ENCODE data around the gene INAVA. TPM values are rescaled to one million over a fixed set of nuclear protein-coding genes. Genes with fewer than 3 reads are reported as not detected.
A peak's percentile ranks its signal among the peaks of the same experiment; 100 is the strongest.

Gene INAVA
- total and polyA plus RNA-seq, 2 experiments from 2014 or later, result 51.0 to 79.7 TPM

GRCh38 chr1:200895801-200896530, 1.3 kb downstream of the INAVA start:
- Histone ChIP-seq H3K4me1 (ENCODE audit: insufficient read depth) (peaks cover 41% of the 10 kb centered on the region), H3K9me2 (replicated peaks; ENCODE audit: insufficient read depth) (no peaks in the 10 kb centered on the region), H3K4me2 (peak overlapping the region; percentile 89), H2AFZ (no peak overlapping the region), H3K36me3 (replicated peaks; ENCODE audit: insufficient read depth, low read depth) (no peaks in the 10 kb centered on the region), H3K79me2 (peaks cover 59% of the 10 kb centered on the region), H3K27me3 (no peaks in the 10 kb centered on the region), H3K4me3 (peak overlapping the region; percentile 44), H4K20me1 (ENCODE audit: insufficient read depth, poor library complexity, severe bottlenecking) (peaks cover 10% of the 10 kb centered on the region), H3K9me3 (ENCODE audit: low read depth) (no peaks in the 10 kb centered on the region), H3K27ac (peak overlapping the region; percentile 100)
- TF ChIP-seq EZH2phosphoT487 (IDR thresholded peaks at IDR 0.05; ENCODE audit: low read depth, severe bottlenecking, unreplicated experiment) (no peak), EZH2 (IDR thresholded peaks at IDR 0.05; ENCODE audit: borderline replicate concordance) (no peak)
- TF ChIP-seq, protein P1, sequence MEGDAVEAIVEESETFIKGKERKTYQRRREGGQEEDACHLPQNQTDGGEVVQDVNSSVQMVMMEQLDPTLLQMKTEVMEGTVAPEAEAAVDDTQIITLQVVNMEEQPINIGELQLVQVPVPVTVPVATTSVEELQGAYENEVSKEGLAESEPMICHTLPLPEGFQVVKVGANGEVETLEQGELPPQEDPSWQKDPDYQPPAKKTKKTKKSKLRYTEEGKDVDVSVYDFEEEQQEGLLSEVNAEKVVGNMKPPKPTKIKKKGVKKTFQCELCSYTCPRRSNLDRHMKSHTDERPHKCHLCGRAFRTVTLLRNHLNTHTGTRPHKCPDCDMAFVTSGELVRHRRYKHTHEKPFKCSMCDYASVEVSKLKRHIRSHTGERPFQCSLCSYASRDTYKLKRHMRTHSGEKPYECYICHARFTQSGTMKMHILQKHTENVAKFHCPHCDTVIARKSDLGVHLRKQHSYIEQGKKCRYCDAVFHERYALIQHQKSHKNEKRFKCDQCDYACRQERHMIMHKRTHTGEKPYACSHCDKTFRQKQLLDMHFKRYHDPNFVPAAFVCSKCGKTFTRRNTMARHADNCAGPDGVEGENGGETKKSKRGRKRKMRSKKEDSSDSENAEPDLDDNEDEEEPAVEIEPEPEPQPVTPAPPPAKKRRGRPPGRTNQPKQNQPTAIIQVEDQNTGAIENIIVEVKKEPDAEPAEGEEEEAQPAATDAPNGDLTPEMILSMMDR (IDR thresholded peaks at IDR 0.05; ENCODE audit: poor library complexity), result no peak
- WGBS (ENCODE audit: low lambda C conversion rate, missing lambda C conversion rate), result 58% methylated on average over 8 of the region's 9 CpGs
- DNase-seq (ENCODE audit: low spot score), result peak; percentile 62

- DNase-seq (ENCODE audit: low spot score), result peak; percentile 92
- H4K20me1 ChIP-seq (ENCODE audit: insufficient read depth, poor library complexity, severe bottlenecking), result peaks cover 10% of the 10 kb centered on the region
- no peaks in the 10 kb centered on the region for H3K36me3 ChIP-seq (replicated peaks; ENCODE audit: insufficient read depth, low read depth)
- no peaks in the 10 kb centered on the region for H3K9me2 ChIP-seq (replicated peaks; ENCODE audit: insufficient read depth)
- 32% methylated on average over 9 of the region's 10 CpGs for WGBS (ENCODE audit: low lambda C conversion rate, missing lambda C conversion rate)
- peaks cover 59% of the 10 kb centered on the region for H3K79me2 ChIP-seq
- no peak overlapping the region for H3K4me3 ChIP-seq
- peak overlapping the region; percentile 89 for H3K4me2 ChIP-seq
- H3K27me3 ChIP-seq, result no peaks in the 10 kb centered on the region
- no peak overlapping the region for H2AFZ ChIP-seq
- no peaks in the 10 kb centered on the region for H3K9me3 ChIP-seq (ENCODE audit: low read depth)
- TF ChIP-seq EZH2phosphoT487 (IDR thresholded peaks at IDR 0.05; ENCODE audit: low read depth, severe bottlenecking, unreplicated experiment), result no peak
- TF ChIP-seq, protein P1 (IDR thresholded peaks at IDR 0.05; ENCODE audit: poor library complexity), result no peak
- no peak for TF ChIP-seq EZH2 (IDR thresholded peaks at IDR 0.05; ENCODE audit: borderline replicate concordance)
- peaks cover 41% of the 10 kb centered on the region for H3K4me1 ChIP-seq (ENCODE audit: insufficient read depth)
- peak overlapping the region; percentile 100 for H3K27ac ChIP-seq
These were observed 2.0 kb downstream of the INAVA start for GRCh38 chr1:200896531-200897196.

DNA sequence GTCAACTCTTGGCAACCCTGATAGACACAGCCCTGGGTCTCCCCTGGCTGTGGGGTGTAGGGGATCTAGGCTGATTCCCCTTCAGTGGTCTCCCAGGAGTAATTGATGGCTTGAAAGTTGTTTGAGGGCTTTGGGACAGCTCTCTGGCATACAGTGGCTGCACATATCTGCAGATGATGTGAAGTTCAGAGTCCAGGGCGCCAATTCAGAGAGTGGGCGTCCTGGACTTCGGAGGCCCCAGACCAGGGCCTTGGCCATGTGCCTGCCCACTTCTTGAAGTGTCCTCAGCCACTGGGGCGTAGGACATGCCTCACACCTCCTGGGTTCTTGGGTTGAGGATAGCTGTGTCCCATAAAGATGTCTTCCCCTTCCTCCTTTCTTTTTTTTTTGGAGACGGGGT, 2.6 kb downstream of the INAVA start:
- peaks cover 56% of the 10 kb centered on the region for H3K79me2 ChIP-seq
- H3K36me3 ChIP-seq (replicated peaks; ENCODE audit: insufficient read depth, low read depth), result no peaks in the 10 kb centered on the region
- H3K9me3 ChIP-seq (ENCODE audit: low read depth), result no peaks in the 10 kb centered on the region
- H3K4me3 ChIP-seq, result no peak overlapping the region
- peaks cover 10% of the 10 kb centered on the region for H4K20me1 ChIP-seq (ENCODE audit: insufficient read depth, poor library complexity, severe bottlenecking)
- H3K4me2 ChIP-seq, result peak overlapping the region; percentile 89
- TF ChIP-seq EZH2phosphoT487 (IDR thresholded peaks at IDR 0.05; ENCODE audit: low read depth, severe bottlenecking, unreplicated experiment) (no peak), EZH2 (IDR thresholded peaks at IDR 0.05; ENCODE audit: borderline replicate concordance) (no peak)
- TF ChIP-seq, protein P1 (IDR thresholded peaks at IDR 0.05; ENCODE audit: poor library complexity), result no peak
- peaks cover 41% of the 10 kb centered on the region for H3K4me1 ChIP-seq (ENCODE audit: insufficient read depth)
- no peaks in the 10 kb centered on the region for H3K9me2 ChIP-seq (replicated peaks; ENCODE audit: insufficient read depth)
- H3K27ac ChIP-seq, result peak overlapping the region; percentile 100
- no peaks in the 10 kb centered on the region for H3K27me3 ChIP-seq
- WGBS (ENCODE audit: low lambda C conversion rate, missing lambda C conversion rate), result 79% methylated on average over 4 of the region's 5 CpGs
- DNase-seq (ENCODE audit: low spot score), result peak; percentile 60
- H2AFZ ChIP-seq, result no peak overlapping the region
